Measurements from ENCODE around the gene ATP1A1. TPM values are rescaled to one million over a fixed set of nuclear protein-coding genes. Genes with fewer than 3 reads are reported as not detected.

The ATP1A1 gene
- total and polyA plus RNA-seq, 8 donors: 191 to 731 (median 235) TPM

GRCh38 chr1:116334868-116335635 lies 38.0 kb upstream of the ATP1A1 start:
- no peak for DNase-seq
- Histone ChIP-seq H3K4me1 (peaks cover 0 to 7% of the 10 kb centered on the region in 2 donors), H3K36me3 (no peaks in the 10 kb centered on the region), H3K9me3 (no peaks in the 10 kb centered on the region), H3K27me3 (no peaks in the 10 kb centered on the region), H3K4me3 (no peak overlapping the region), H3K27ac (no peak overlapping the region)
- no peak for ATAC-seq
- intact Hi-C loops (cut with DNase I): no loop called here
- TF ChIP-seq CTCF (IDR thresholded peaks at IDR 0.05): no peak

GRCh38 chr1:116335850-116336624 lies 37.0 kb upstream of the ATP1A1 start:
- DNase-seq (no peak), ATAC-seq (no peak)
- intact Hi-C loops (cut with DNase I): no loop called here
- no peak overlapping the region for H3K27ac ChIP-seq
- TF ChIP-seq CTCF (IDR thresholded peaks at IDR 0.05): no peak
- H3K9me3 ChIP-seq: no peaks in the 10 kb centered on the region
- H3K27me3 ChIP-seq: no peaks in the 10 kb centered on the region
- peaks cover 0 to 7% of the 10 kb centered on the region in 2 donors for H3K4me1 ChIP-seq
- no peaks in the 10 kb centered on the region for H3K36me3 ChIP-seq
- no peak overlapping the region for H3K4me3 ChIP-seq

- Histone ChIP-seq H3K36me3 (no peaks in the 10 kb centered on the region), H3K4me3 (no peak overlapping the region), H3K4me1 (peaks cover 0 to 7% of the 10 kb centered on the region in 2 donors), H3K27ac (no peak overlapping the region), H3K9me3 (no peaks in the 10 kb centered on the region), H3K27me3 (no peaks in the 10 kb centered on the region)
- ATAC-seq (no peak), DNase-seq (no peak)
- intact Hi-C loops (cut with DNase I): no loop called here
- no peak for TF ChIP-seq CTCF (IDR thresholded peaks at IDR 0.05)
Observed at GRCh38 chr1:116337398-116337797, 35.6 kb upstream of the ATP1A1 start.

DNA sequence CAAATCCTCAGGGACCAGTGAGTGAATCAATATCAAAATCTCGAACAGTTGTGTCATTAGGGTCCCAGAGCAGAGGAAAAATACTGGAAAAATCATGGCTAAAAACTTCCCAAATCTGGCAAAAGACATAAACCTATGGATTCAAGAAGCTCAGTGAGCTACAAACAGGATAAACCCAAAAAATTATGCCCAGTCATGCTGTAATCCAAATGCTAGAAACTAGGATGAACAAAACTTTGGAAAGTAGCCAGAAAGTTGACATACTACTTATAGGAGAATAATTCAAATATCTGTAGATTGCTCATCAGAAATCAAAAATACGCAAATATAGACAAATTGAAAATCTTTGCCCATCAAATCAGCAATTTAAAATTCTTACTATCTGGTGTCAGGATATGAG lies 34.6 kb upstream of the ATP1A1 start:
- H3K27ac ChIP-seq: no peak overlapping the region
- ATAC-seq: no peak

More for the DNA sequence above, 34.6 kb upstream of the ATP1A1 start:
- Histone ChIP-seq H3K9me3 (no peaks in the 10 kb centered on the region), H3K36me3 (no peaks in the 10 kb centered on the region), H3K4me1 (peaks cover 0 to 7% of the 10 kb centered on the region in 2 donors), H3K4me3 (no peak overlapping the region), H3K27me3 (no peaks in the 10 kb centered on the region)
- intact Hi-C loops (cut with DNase I): no loop called here
- TF ChIP-seq CTCF (IDR thresholded peaks at IDR 0.05): no peak
- DNase-seq: no peak
